ENCODE results near the gene IDUA.

GRCh38 chr4:999882-1000425 lies 13.1 kb downstream of the IDUA start:
- no peak for TF ChIP-seq GATA2 (IDR thresholded peaks at IDR 0.05; ENCODE audit: low read depth, low read length)
- no peak for TF ChIP-seq GATA3 (IDR thresholded peaks at IDR 0.05; ENCODE audit: low read depth, low read length)

Measured in SH-SY5Y (cell line).